Measurements from ENCODE around the gene JSRP1.

- TF ChIP-seq CTCF (IDR thresholded peaks at IDR 0.05; ENCODE audit: low read depth, low read length, missing input control) (no peak), RAD21 (IDR thresholded peaks at IDR 0.05) (no peak), MAX (IDR thresholded peaks at IDR 0.05) (no peak), YY1 (IDR thresholded peaks at IDR 0.05) (no peak), GABPA (IDR thresholded peaks at IDR 0.05 in 1 of 2, conservative IDR thresholded peaks at IDR 0.05 in 1 of 2) (no peak), TAF1 (conservative IDR thresholded peaks at IDR 0.05) (no peak), RXRA (IDR thresholded peaks at IDR 0.05) (no peak), NR2F2 (IDR thresholded peaks at IDR 0.05) (no peak), REST (IDR thresholded peaks at IDR 0.05) (no peak)
Observed at GRCh38 chr19:2209408-2209807, 46.8 kb downstream of the JSRP1 start.
